GM12873 (cell line): ENCODE data around the gene GRIN2C.

ENCODE experiments used
- CTCF ChIP-seq: IDR thresholded peaks from 2 replicates; pipeline ENCODE4 v1.5.1; 2012; ENCODE audit warnings: low read depth, mild to moderate bottlenecking, moderate library complexity, low read length, control low read depth; ENCODE audit not compliant: insufficient read depth; ENCODE audit errors: missing control alignments

The GRIN2C gene

GRCh38 chr17:74808714-74809430, 50.8 kb downstream of the GRIN2C start:
- TF ChIP-seq CTCF, result no peak

- no peak for TF ChIP-seq CTCF
Observed at GRCh38 chr17:74807925-74808324, 51.8 kb downstream of the GRIN2C start.

- no peak for TF ChIP-seq CTCF
Observed at GRCh38 chr17:74807441-74807840, 52.2 kb downstream of the GRIN2C start.

GRCh38 chr17:74806334-74806733, 53.4 kb downstream of the GRIN2C start:
- TF ChIP-seq CTCF, result no peak

- TF ChIP-seq CTCF, result no peak
Observed at GRCh38 chr17:74805591-74805991, 54.1 kb downstream of the GRIN2C start.

- TF ChIP-seq CTCF, result no peak
Observed at GRCh38 chr17:74804683-74805082, 55.0 kb downstream of the GRIN2C start.

GRCh38 chr17:74803971-74804370, 55.7 kb downstream of the GRIN2C start:
- no peak for TF ChIP-seq CTCF
